Uterus (tissue), 2 donors: ENCODE data around the gene SCGB3A2.

ENCODE experiments used
- CTCF ChIP-seq, 4 experiments: fragments of 200-600 bp in 2 of 4; fragments of 450-650 bp in 2 of 4; sonication (generic) in 2 of 4; IDR thresholded peaks; one replicate each; pipeline ENCODE4 v1.5.1; 2016 to 2019; ENCODE audit warnings: antibody characterized with exemption in 4 of 4, mild to moderate bottlenecking in 2 of 4, moderate library complexity in 1 of 4
- POLR2A ChIP-seq, 2 donors: fragments of 450-650 bp; IDR thresholded peaks; one replicate each; pipeline ENCODE4 v1.6.1; 2016; ENCODE audit warnings: antibody characterized with exemption in 2 of 2, mild to moderate bottlenecking in 1 of 2, moderate library complexity in 1 of 2

- TF ChIP-seq CTCF (IDR thresholded peaks at IDR 0.05) = no peak
- TF ChIP-seq POLR2A (IDR thresholded peaks at IDR 0.05) = no peak
These were observed 49.4 kb downstream of the SCGB3A2 start for GRCh38 chr5:147927901-147928300.
